Measurements from ENCODE around the gene AIPL1.

DNA sequence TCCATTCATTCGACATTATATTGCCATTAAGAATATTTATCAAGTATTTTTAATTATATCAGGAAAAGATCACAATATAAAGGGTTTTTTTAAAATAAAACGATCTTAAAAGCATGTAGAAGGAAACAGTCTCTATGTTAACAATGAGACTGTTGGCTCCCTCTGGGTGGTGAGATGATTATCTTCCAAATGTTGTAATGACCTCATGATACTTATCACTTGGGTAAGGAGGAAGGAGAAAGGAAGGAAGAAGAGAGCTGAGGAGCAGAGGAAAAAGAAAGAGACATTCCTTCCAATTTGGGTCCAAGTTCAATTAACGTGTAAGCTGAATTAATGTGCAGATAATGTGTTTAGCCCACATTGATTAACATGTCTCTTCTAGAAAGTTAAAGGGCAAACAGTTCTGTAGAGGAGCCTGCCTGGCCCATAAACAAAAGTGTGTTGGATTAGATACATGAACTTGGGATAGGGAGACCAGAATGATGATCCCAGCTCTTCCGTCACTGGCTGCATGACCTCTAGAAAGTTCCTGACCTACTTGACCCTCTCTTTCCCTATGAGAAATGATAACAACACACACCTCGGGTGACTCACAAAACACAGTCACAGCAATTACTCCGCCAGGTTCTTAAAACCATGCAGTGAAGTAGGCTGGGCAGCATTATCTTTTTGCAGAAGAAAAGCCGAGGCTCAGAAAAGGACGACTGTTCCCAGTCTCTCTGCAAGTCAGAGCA lies 41.3 kb upstream of the AIPL1 start:
- TF ChIP-seq, protein P1, sequence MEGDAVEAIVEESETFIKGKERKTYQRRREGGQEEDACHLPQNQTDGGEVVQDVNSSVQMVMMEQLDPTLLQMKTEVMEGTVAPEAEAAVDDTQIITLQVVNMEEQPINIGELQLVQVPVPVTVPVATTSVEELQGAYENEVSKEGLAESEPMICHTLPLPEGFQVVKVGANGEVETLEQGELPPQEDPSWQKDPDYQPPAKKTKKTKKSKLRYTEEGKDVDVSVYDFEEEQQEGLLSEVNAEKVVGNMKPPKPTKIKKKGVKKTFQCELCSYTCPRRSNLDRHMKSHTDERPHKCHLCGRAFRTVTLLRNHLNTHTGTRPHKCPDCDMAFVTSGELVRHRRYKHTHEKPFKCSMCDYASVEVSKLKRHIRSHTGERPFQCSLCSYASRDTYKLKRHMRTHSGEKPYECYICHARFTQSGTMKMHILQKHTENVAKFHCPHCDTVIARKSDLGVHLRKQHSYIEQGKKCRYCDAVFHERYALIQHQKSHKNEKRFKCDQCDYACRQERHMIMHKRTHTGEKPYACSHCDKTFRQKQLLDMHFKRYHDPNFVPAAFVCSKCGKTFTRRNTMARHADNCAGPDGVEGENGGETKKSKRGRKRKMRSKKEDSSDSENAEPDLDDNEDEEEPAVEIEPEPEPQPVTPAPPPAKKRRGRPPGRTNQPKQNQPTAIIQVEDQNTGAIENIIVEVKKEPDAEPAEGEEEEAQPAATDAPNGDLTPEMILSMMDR (IDR thresholded peaks at IDR 0.05): no peak
- TF ChIP-seq POLR2A (IDR thresholded peaks at IDR 0.05): no peak
